ENCODE measurements around the gene SLC22A23. TPM values are rescaled to one million over a fixed set of nuclear protein-coding genes. Genes with fewer than 3 reads are reported as not detected.

SLC22A23 gene
- total and polyA plus RNA-seq, 8 donors: 4.9 to 27.9 (median 14.2) TPM

GRCh38 chr6:3329393-3330051, 127.3 kb downstream of the SLC22A23 start:
- 44% methylated on average over 26 of the region's 26 CpGs for WGBS, 2 donors

GRCh38 chr6:3328796-3329195, 128.1 kb downstream of the SLC22A23 start:
- intact Hi-C loops (cut with DNase I): no loop called here
- no peaks in the 10 kb centered on the region for H3K27me3 ChIP-seq
- FAIRE-seq: no peak
- peak overlapping the region; percentile 7 to 83 (median 78) for H3K27ac ChIP-seq
- peak in 2 of 6 donors; percentile 55 to 80 for DNase-seq
- peak; percentile 25 to 49 (median 46) for ATAC-seq
- H3K9me3 ChIP-seq: no peaks in the 10 kb centered on the region
- TF ChIP-seq CTCF (IDR thresholded peaks at IDR 0.05): no peak
- no peak overlapping the region for H3K4me3 ChIP-seq
- WGBS, 2 donors: 56 to 57% methylated on average over 10 of the region's 10 CpGs
- H3K4me1 ChIP-seq: peaks cover 22 to 61% (median 46%) of the 10 kb centered on the region in 3 donors
- no peaks in the 10 kb centered on the region for H3K36me3 ChIP-seq

More at GRCh38 chr6:3329393-3330051, 127.3 kb downstream of the SLC22A23 start:
- peak; percentile 73 to 92 (median 84) for DNase-seq
- Histone ChIP-seq H3K27me3 (no peaks in the 10 kb centered on the region), H3K36me3 (no peaks in the 10 kb centered on the region), H3K4me1 (peaks cover 28 to 67% (median 52%) of the 10 kb centered on the region in 3 donors), H3K9me3 (no peaks in the 10 kb centered on the region), H3K4me3 (no peak overlapping the region), H3K27ac (peak overlapping the region; percentile 74 to 83 (median 80))
- no peak for FAIRE-seq
- TF ChIP-seq CTCF (IDR thresholded peaks at IDR 0.05): no peak
- peak; percentile 70 to 84 (median 78) for ATAC-seq
- intact Hi-C loops (cut with DNase I): no loop called here

GRCh38 chr6:3328145-3328544, 128.7 kb downstream of the SLC22A23 start:
- TF ChIP-seq CTCF (IDR thresholded peaks at IDR 0.05): no peak
- no peak for DNase-seq
- Histone ChIP-seq H3K27me3 (no peaks in the 10 kb centered on the region), H3K4me1 (peaks cover 17 to 55% (median 42%) of the 10 kb centered on the region in 3 donors), H3K4me3 (no peak overlapping the region), H3K27ac (peak overlapping the region in 1 of 4 donors; percentile 83), H3K36me3 (no peaks in the 10 kb centered on the region), H3K9me3 (no peaks in the 10 kb centered on the region)
- FAIRE-seq: no peak
- 74 to 79% methylated on average over 12 of the region's 12 CpGs for WGBS, 2 donors
- intact Hi-C loops (cut with DNase I): no loop called here
- peak in 3 of 4 donors; percentile 19 to 40 (median 21) for ATAC-seq

GRCh38 chr6:3327403-3327802, 129.4 kb downstream of the SLC22A23 start:
- H3K27ac ChIP-seq: no peak overlapping the region
- ATAC-seq (no peak), DNase-seq (no peak), FAIRE-seq (no peak)
- no peak for TF ChIP-seq CTCF (IDR thresholded peaks at IDR 0.05)
- WGBS, 2 donors: 91 to 93% methylated on average over 3 of the region's 3 CpGs
- intact Hi-C loops (cut with DNase I): no loop called here
- H3K4me3 ChIP-seq: no peak overlapping the region
- peaks cover 17 to 52% (median 38%) of the 10 kb centered on the region in 3 donors for H3K4me1 ChIP-seq
- no peaks in the 10 kb centered on the region for H3K9me3 ChIP-seq
- H3K36me3 ChIP-seq: no peaks in the 10 kb centered on the region
- H3K27me3 ChIP-seq: no peaks in the 10 kb centered on the region

- Histone ChIP-seq H3K27me3 (no peaks in the 10 kb centered on the region), H3K27ac (no peak overlapping the region), H3K4me3 (no peak overlapping the region), H3K9me3 (no peaks in the 10 kb centered on the region), H3K4me1 (peaks cover 17 to 48% (median 33%) of the 10 kb centered on the region in 3 donors), H3K36me3 (no peaks in the 10 kb centered on the region)
- FAIRE-seq: no peak
- intact Hi-C loops (cut with DNase I): no loop called here
- 45 to 46% methylated on average over 9 of the region's 9 CpGs for WGBS, 2 donors
- ATAC-seq: no peak
- no peak for TF ChIP-seq CTCF (IDR thresholded peaks at IDR 0.05)
- peak in 1 of 6 donors; percentile 26 for DNase-seq
These were observed 129.9 kb downstream of the SLC22A23 start for GRCh38 chr6:3326981-3327380.
